HFFc6 (cell line): ENCODE data around the gene WDR13. TPM values are rescaled to one million over a fixed set of nuclear protein-coding genes. Genes with fewer than 3 reads are reported as not detected.

Experiments
- DNase-seq: peaks from one replicate; pipeline ENCODE4 v3.0.0-alpha.2; 2018
- H3K27ac Mint-ChIP-seq: 2 replicates; pipeline ENCODE4 v1.8.0; 2020; ENCODE audit warnings: mild to moderate bottlenecking, mixed read lengths
- H3K27me3 Mint-ChIP-seq: 2 replicates; pipeline ENCODE4 v1.8.0; 2021; ENCODE audit warnings: mild to moderate bottlenecking, moderate library complexity, mixed read lengths; ENCODE audit not compliant: insufficient read depth
- H3K36me3 Mint-ChIP-seq: 2 replicates; pipeline ENCODE4 v1.8.0; 2021; ENCODE audit warnings: low read depth, mixed read lengths
- H3K4me1 Mint-ChIP-seq: 2 replicates; pipeline ENCODE4 v1.8.0; 2020; ENCODE audit warnings: low read depth, mixed read lengths
- H3K4me3 Mint-ChIP-seq: 2 replicates; pipeline ENCODE4 v1.8.0; 2020; ENCODE audit warnings: mild to moderate bottlenecking, moderate library complexity, mixed read lengths
- H3K9me3 Mint-ChIP-seq: 2 replicates; pipeline ENCODE4 v1.8.0; 2020; ENCODE audit warnings: mild to moderate bottlenecking, mixed read lengths
- total RNA-seq, 6 experiments: library from RNA; stranded (reverse); fragmentation: NEBNext Ultra II Directional; extraction: Animal tissue kit (Norgen Biotek cat#: 25700); gene quantifications; 2 replicates in 1 of 6; 3 replicates in 5 of 6; pipeline ENCODE4 v1.2.3, GENCODE V29; 2021
- TF ChIP-seq, protein P1 (sequence below): fragments of 200-600 bp; sonication (generic); IDR thresholded peaks from 2 replicates; pipeline ENCODE4 v1.5.0; 2021; ENCODE audit warnings: antibody characterized with exemption, mild to moderate bottlenecking

WDR13 gene
- total RNA-seq, 6 experiments from 2014 or later: 64.3 to 87.2 (median 71.8) TPM

GRCh38 chrX:48606091-48606490 is 8.8 kb downstream of the WDR13 start:
- Mint-ChIP-seq H3K27me3 (peaks cover 3% of the 10 kb centered on the region; the same call in 1 of the 2 replicates), H3K4me1 (no peaks in the 10 kb centered on the region), H3K36me3 (peaks cover 14% of the 10 kb centered on the region), H3K9me3 (no peaks in the 10 kb centered on the region), H3K4me3 (no peak overlapping the region), H3K27ac (no peak overlapping the region)
- TF ChIP-seq, protein P1, sequence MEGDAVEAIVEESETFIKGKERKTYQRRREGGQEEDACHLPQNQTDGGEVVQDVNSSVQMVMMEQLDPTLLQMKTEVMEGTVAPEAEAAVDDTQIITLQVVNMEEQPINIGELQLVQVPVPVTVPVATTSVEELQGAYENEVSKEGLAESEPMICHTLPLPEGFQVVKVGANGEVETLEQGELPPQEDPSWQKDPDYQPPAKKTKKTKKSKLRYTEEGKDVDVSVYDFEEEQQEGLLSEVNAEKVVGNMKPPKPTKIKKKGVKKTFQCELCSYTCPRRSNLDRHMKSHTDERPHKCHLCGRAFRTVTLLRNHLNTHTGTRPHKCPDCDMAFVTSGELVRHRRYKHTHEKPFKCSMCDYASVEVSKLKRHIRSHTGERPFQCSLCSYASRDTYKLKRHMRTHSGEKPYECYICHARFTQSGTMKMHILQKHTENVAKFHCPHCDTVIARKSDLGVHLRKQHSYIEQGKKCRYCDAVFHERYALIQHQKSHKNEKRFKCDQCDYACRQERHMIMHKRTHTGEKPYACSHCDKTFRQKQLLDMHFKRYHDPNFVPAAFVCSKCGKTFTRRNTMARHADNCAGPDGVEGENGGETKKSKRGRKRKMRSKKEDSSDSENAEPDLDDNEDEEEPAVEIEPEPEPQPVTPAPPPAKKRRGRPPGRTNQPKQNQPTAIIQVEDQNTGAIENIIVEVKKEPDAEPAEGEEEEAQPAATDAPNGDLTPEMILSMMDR: peak; percentile 28; the same call in 1 of the 2 replicates
- DNase-seq: no peak

DNA sequence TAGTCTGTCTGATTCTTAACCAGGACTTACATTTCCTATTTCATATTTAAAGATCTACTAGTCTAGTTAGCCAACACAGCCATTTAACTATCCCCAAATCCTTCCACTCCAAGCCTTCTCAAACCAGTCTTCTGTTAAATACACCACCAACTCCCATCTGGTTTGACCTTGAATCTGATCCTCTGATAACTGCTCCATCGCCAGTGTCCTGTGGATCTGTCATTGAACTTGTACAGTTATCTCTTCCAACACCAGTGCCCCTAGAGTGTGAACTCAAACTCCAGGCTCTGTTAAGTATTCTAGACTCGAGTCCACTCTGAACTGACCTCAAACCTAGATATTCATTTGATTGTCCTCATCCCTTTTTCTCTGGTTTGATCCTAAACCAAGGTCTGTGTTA is 14.4 kb downstream of the WDR13 start:
- no peak overlapping the region for H3K27ac Mint-ChIP-seq
- peaks cover 2% of the 10 kb centered on the region for H3K27me3 Mint-ChIP-seq
- DNase-seq: no peak
- no peaks in the 10 kb centered on the region for H3K4me1 Mint-ChIP-seq
- TF ChIP-seq, protein P1: no peak
- no peak overlapping the region for H3K4me3 Mint-ChIP-seq
- H3K9me3 Mint-ChIP-seq: no peaks in the 10 kb centered on the region
- H3K36me3 Mint-ChIP-seq: no peaks in the 10 kb centered on the region

DNA sequence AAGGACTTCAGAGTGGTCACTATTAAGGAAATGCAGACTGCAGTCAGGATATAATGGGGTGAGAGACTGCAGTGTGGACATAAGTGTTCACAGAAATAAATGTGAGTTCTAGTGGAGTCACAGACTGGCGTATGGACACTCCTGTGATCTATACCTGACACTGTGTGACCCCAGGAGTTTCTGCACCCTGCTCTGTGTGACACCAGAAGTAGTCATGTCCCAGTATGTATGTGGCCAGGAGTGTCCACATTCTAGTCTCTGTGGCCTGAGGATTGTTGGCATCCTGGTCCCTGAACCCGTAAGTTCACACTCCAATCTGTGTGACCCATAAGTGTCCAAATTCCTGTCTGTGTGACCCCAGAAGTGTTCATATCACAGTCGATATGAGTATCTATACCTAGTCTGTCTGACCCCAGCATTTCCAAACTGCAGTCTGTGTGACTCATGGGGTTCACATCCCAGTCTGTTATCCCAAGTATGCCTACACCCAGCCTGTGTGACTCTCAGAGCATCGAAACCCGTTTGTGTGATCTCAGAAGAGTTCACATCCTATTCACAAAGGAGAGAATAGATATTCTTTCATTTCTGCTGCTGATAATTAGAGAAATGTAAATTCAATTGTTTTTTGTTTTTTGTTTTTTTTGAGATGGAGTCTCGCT is 16.3 kb downstream of the WDR13 start:
- DNase-seq: peak; percentile 2
- TF ChIP-seq, protein P1: no peak
- H3K27ac Mint-ChIP-seq: no peak overlapping the region
- peaks cover 6% of the 10 kb centered on the region; the same call in 1 of the 2 replicates for H3K4me1 Mint-ChIP-seq
- H3K27me3 Mint-ChIP-seq: no peaks in the 10 kb centered on the region; the same call in none of the 2 replicates
- no peak overlapping the region for H3K4me3 Mint-ChIP-seq
- no peaks in the 10 kb centered on the region for H3K9me3 Mint-ChIP-seq
- H3K36me3 Mint-ChIP-seq: no peaks in the 10 kb centered on the region

- Mint-ChIP-seq H3K9me3 (no peaks in the 10 kb centered on the region), H3K36me3 (no peaks in the 10 kb centered on the region), H3K27me3 (no peaks in the 10 kb centered on the region; the same call in none of the 2 replicates), H3K4me3 (no peak overlapping the region), H3K27ac (no peak overlapping the region), H3K4me1 (peaks cover 6% of the 10 kb centered on the region; the same call in 1 of the 2 replicates)
- TF ChIP-seq, protein P1: no peak
- no peak for DNase-seq
Measured at GRCh38 chrX:48616576-48616975, 19.3 kb downstream of the WDR13 start.

- Mint-ChIP-seq H3K9me3 (no peaks in the 10 kb centered on the region), H3K4me1 (peaks cover 6% of the 10 kb centered on the region; the same call in 1 of the 2 replicates), H3K4me3 (no peak overlapping the region), H3K36me3 (no peaks in the 10 kb centered on the region), H3K27ac (no peak overlapping the region), H3K27me3 (no peaks in the 10 kb centered on the region; the same call in none of the 2 replicates)
- TF ChIP-seq, protein P1: no peak
- DNase-seq: no peak
Measured at GRCh38 chrX:48617542-48618340, 20.4 kb downstream of the WDR13 start.
